Measurements from ENCODE around the gene RPS15A. TPM values are rescaled to one million over a fixed set of nuclear protein-coding genes. Genes with fewer than 3 reads are reported as not detected.
"Not testable (repeated sequence)": the region's sequence is repeated elsewhere in the genome, so short reads cannot be mapped to it uniquely, and the experiment has no call there.

The RPS15A gene
- total and polyA plus RNA-seq, 2 of the 8 experiments (the other 6 are each of a cell fraction or from before 2014, with no cell fraction given) = 1,784 to 5,666 TPM

GRCh38 chr16:18780460-18781026 lies 9.6 kb downstream of the RPS15A start:
- H4K91ac ChIP-seq (replicated peaks; ENCODE audit: insufficient read length, low read length); H3K27ac ChIP-seq (ENCODE audit: low read depth, low read length); H2BK120ac ChIP-seq (replicated peaks; ENCODE audit: low read depth, low read length); H3K56ac ChIP-seq (replicated peaks; ENCODE audit: insufficient read length, low read depth, low read length); H3K4ac ChIP-seq (replicated peaks; ENCODE audit: insufficient read length, low read depth, low read length); H2BK20ac ChIP-seq (ENCODE audit: low read length); H3K4me2 ChIP-seq (ENCODE audit: insufficient read depth in 1 of 2, low read depth in 2 of 2, low read length in 2 of 2); H3K79me1 ChIP-seq (ENCODE audit: low read depth, low read length); H2BK15ac ChIP-seq (ENCODE audit: low read length); CTCF ChIA-PET (ENCODE audit: partially characterized antibody); H2BK12ac ChIP-seq (ENCODE audit: low read depth, low read length); FAIRE-seq; H3K9me3 ChIP-seq (ENCODE audit: insufficient read depth in 2 of 2, low read depth in 1 of 2, low read length in 1 of 2); POLR2A ChIA-PET (ENCODE audit: partially characterized antibody); H3K27me3 ChIP-seq (replicated peaks in 1 of 4; ENCODE audit: control insufficient read depth in 3 of 4, extremely low read depth in 1 of 4, insufficient read depth in 3 of 4, low read length in 3 of 4); H3K9ac ChIP-seq (replicated peaks in 1 of 4; ENCODE audit: extremely low read depth in 1 of 4, low read depth in 3 of 4, low read length in 3 of 4); H3K4me1 ChIP-seq (replicated peaks in 1 of 4; ENCODE audit: control insufficient read depth in 3 of 4, insufficient read depth in 4 of 4, low read length in 3 of 4); H3K23me2 ChIP-seq (ENCODE audit: low read depth, low read length); H2AK5ac ChIP-seq (ENCODE audit: low read depth, low read length); H3K23ac ChIP-seq (ENCODE audit: insufficient read length); H3K14ac ChIP-seq (ENCODE audit: insufficient read length); H3K4me3 ChIP-seq (ENCODE audit: extremely low read depth in 1 of 4, insufficient read depth in 2 of 4, low read depth in 3 of 4, low read length in 4 of 4); H2AFZ ChIP-seq (ENCODE audit: low read length); H3K18ac ChIP-seq (ENCODE audit: extremely low read depth, low read length); H2BK5ac ChIP-seq (ENCODE audit: low read depth, low read length); H4K5ac ChIP-seq (ENCODE audit: insufficient read length, low read depth, low read length); H4K8ac ChIP-seq (ENCODE audit: extremely low read depth, insufficient read depth, low read length): not testable (repeated sequence)
- peak in 1 of 2 experiments; percentile 46 for DNase-seq (ENCODE audit: low read depth in 1 of 2, low spot score in 2 of 2)
- WGBS, 2 experiments (ENCODE audit: extremely low coverage in 1 of 2, insufficient coverage in 1 of 2, insufficient read length in 1 of 2, insufficient replicate concordance in 2 of 2, low coverage in 1 of 2, low lambda C conversion rate in 2 of 2, missing lambda C conversion rate in 1 of 2) = 91% methylated on average over 8 of the region's 8 CpGs; no CpG with 5 or more reads in 1 of the 2 experiments
- Histone ChIP-seq H4K20me1 (replicated peaks in 1 of 2; ENCODE audit: control insufficient read depth in 1 of 2, insufficient read depth in 2 of 2, low read length in 2 of 2) (peaks cover 17 to 18% of the 10 kb centered on the region in 2 experiments), H3K79me2 (ENCODE audit: control insufficient read depth in 1 of 2, insufficient read depth in 2 of 2, low read length in 2 of 2) (peaks cover 12 to 30% of the 10 kb centered on the region in 2 experiments), H3K36me3 (ENCODE audit: control insufficient read depth in 2 of 4, insufficient read depth in 4 of 4, low read length in 3 of 4) (peaks cover 17 to 33% (median 31%) of the 10 kb centered on the region in 4 experiments)

GRCh38 chr16:18777664-18778063 lies 12.5 kb downstream of the RPS15A start:
- H2BK120ac ChIP-seq (replicated peaks; ENCODE audit: low read depth, low read length); H4K5ac ChIP-seq (ENCODE audit: insufficient read length, low read depth, low read length); H3K79me2 ChIP-seq (ENCODE audit: control insufficient read depth in 1 of 2, insufficient read depth in 2 of 2, low read length in 2 of 2); H3K56ac ChIP-seq (replicated peaks; ENCODE audit: insufficient read length, low read depth, low read length); H2AFZ ChIP-seq (ENCODE audit: low read length); H3K4me1 ChIP-seq (replicated peaks in 1 of 4; ENCODE audit: control insufficient read depth in 3 of 4, insufficient read depth in 4 of 4, low read length in 3 of 4); H2BK12ac ChIP-seq (ENCODE audit: low read depth, low read length); H3K79me1 ChIP-seq (ENCODE audit: low read depth, low read length); H4K91ac ChIP-seq (replicated peaks; ENCODE audit: insufficient read length, low read length); DNase-seq (ENCODE audit: low read depth in 1 of 2, low spot score in 2 of 2); H3K4me3 ChIP-seq (ENCODE audit: extremely low read depth in 1 of 4, insufficient read depth in 2 of 4, low read depth in 3 of 4, low read length in 4 of 4); H3K9ac ChIP-seq (replicated peaks in 1 of 4; ENCODE audit: extremely low read depth in 1 of 4, low read depth in 3 of 4, low read length in 3 of 4); H3K23me2 ChIP-seq (ENCODE audit: low read depth, low read length); H2BK15ac ChIP-seq (ENCODE audit: low read length); POLR2A ChIA-PET (ENCODE audit: partially characterized antibody); H4K20me1 ChIP-seq (replicated peaks in 1 of 2; ENCODE audit: control insufficient read depth in 1 of 2, insufficient read depth in 2 of 2, low read length in 2 of 2); H3K9me3 ChIP-seq (ENCODE audit: insufficient read depth in 2 of 2, low read depth in 1 of 2, low read length in 1 of 2); H3K14ac ChIP-seq (ENCODE audit: insufficient read length); CTCF ChIA-PET (ENCODE audit: partially characterized antibody); H2BK20ac ChIP-seq (ENCODE audit: low read length); H3K36me3 ChIP-seq (ENCODE audit: control insufficient read depth in 2 of 4, insufficient read depth in 4 of 4, low read length in 3 of 4); H3K4ac ChIP-seq (replicated peaks; ENCODE audit: insufficient read length, low read depth, low read length); H2AK5ac ChIP-seq (ENCODE audit: low read depth, low read length); H3K4me2 ChIP-seq (ENCODE audit: insufficient read depth in 1 of 2, low read depth in 2 of 2, low read length in 2 of 2); H3K27me3 ChIP-seq (replicated peaks in 1 of 4; ENCODE audit: control insufficient read depth in 3 of 4, extremely low read depth in 1 of 4, insufficient read depth in 3 of 4, low read length in 3 of 4); H3K27ac ChIP-seq (ENCODE audit: low read depth, low read length); H3K18ac ChIP-seq (ENCODE audit: extremely low read depth, low read length); H4K8ac ChIP-seq (ENCODE audit: extremely low read depth, insufficient read depth, low read length); FAIRE-seq; H3K23ac ChIP-seq (ENCODE audit: insufficient read length); H2BK5ac ChIP-seq (ENCODE audit: low read depth, low read length): not testable (repeated sequence)
- 83% methylated on average over 1 of the region's 1 CpG; no CpG with 5 or more reads in 1 of the 2 experiments for WGBS, 2 experiments (ENCODE audit: extremely low coverage in 1 of 2, insufficient coverage in 1 of 2, insufficient read length in 1 of 2, insufficient replicate concordance in 2 of 2, low coverage in 1 of 2, low lambda C conversion rate in 2 of 2, missing lambda C conversion rate in 1 of 2)
